Measurements from ENCODE around the gene MRPS34.

DNA sequence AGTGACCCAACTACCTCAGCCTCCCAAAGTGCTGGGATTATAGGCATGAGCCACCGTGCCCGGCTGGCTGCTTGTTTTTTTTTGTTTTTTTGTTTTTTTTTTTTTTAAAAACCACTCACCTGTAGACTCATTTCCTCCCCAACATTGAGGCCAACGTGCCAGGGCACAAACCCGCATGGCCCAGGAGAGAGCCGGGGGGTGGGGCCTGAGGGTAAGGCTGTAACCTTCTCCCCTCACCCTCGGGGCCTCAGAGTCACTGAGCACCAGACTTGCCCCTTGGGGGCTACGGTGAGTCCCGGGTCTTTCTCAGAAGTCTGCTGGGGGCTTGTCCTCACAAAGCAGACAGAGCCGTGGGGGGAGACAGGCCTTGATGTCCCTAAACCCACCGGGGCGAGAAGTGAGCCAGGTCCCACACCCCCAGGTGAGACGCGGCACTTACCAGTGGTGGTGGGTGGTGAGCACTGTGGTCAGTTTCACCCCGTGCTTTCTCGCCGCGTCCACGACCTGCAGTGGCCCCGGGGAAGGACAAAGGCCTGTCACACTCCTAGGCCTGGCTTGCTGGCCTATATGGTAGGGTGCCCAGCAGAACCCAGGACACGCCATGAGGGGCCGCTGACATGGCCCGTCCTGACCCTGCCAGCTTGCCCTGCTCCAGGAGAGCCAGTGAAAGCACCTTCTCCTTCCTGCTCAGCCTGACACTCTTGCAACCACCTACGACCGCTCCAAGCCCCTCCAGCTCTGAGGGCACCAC, 49.1 kb upstream of the MRPS34 start:
- TF ChIP-seq CTCF (IDR thresholded peaks at IDR 0.05; ENCODE audit: low read length), result no peak
- TF ChIP-seq EZH2 (optimal IDR thresholded peaks at IDR 0.05; ENCODE audit: low read depth, low read length), result no peak
